GM12878 (cell line): ENCODE results near the gene TTC17. TPM values are rescaled to one million over a fixed set of nuclear protein-coding genes. Genes with fewer than 3 reads are reported as not detected.

Experiments
- BHLHE40 ChIP-seq, 2 experiments: fragments of 450-650 bp in 1 of 2; IDR thresholded peaks; 2 replicates each; pipeline ENCODE4 v1.6.1; 2011 to 2017; ENCODE audit warnings: low read depth in 2 of 2, borderline replicate concordance in 1 of 2, improper control_type of control experiment in 1 of 2, low read length in 1 of 2, mild to moderate bottlenecking in 1 of 2
- CHD2 ChIP-seq: IDR thresholded peaks from 2 replicates; pipeline ENCODE4 v1.6.1; 2011; ENCODE audit warnings: low read depth, low read length, improper control_type of control experiment, borderline replicate concordance
- EP300 ChIP-seq, 2 experiments: fragments of 150-350 bp in 1 of 2; IDR thresholded peaks; 2 replicates each; pipeline ENCODE4 v1.6.1; 2011 to 2012; ENCODE audit warnings: low read depth in 2 of 2, low read length in 2 of 2, borderline replicate concordance in 1 of 2, improper control_type of control experiment in 1 of 2, inconsistent platforms in 1 of 2; ENCODE audit not compliant: control insufficient read depth in 1 of 2
- FOXM1 ChIP-seq: IDR thresholded peaks from 2 replicates; pipeline ENCODE4 v1.6.1; 2012; ENCODE audit warnings: low read depth, mild to moderate bottlenecking, inconsistent platforms, low read length, moderate library complexity
- HCFC1 ChIP-seq: fragments of 150-350 bp; IDR thresholded peaks from 2 replicates; pipeline ENCODE4 v1.6.1; 2014; ENCODE audit warnings: low read length
- HDGF ChIP-seq: fragments of 450-650 bp; IDR thresholded peaks from 2 replicates; pipeline ENCODE4 v1.6.1; 2016; ENCODE audit warnings: antibody characterized with exemption
- KAT2A ChIP-seq: conservative IDR thresholded peaks from 2 replicates; pipeline ENCODE4 v1.6.1; 2011; ENCODE audit warnings: low read depth, low read length; ENCODE audit not compliant: control insufficient read depth
- MTA2 ChIP-seq: fragments of 450-650 bp; IDR thresholded peaks from 2 replicates; pipeline ENCODE4 v1.6.1; 2016; ENCODE audit warnings: low read depth, mild to moderate bottlenecking, moderate library complexity
- NFXL1 ChIP-seq: fragments of 450-650 bp; IDR thresholded peaks from 2 replicates; pipeline ENCODE4 v1.6.1; 2017; ENCODE audit warnings: antibody characterized with exemption, mild to moderate bottlenecking, borderline replicate concordance
- NR2C2 ChIP-seq: IDR thresholded peaks from 2 replicates; pipeline ENCODE4 v1.6.1; 2011; ENCODE audit warnings: borderline replicate concordance, low read depth; ENCODE audit not compliant: control insufficient read depth, insufficient read length
- RELA ChIP-seq: fragments of 450-650 bp; IDR thresholded peaks from 2 replicates; pipeline ENCODE4 v1.8.0; 2014; ENCODE audit warnings: borderline replicate concordance; ENCODE audit not compliant: partially characterized antibody
- STAT3 ChIP-seq: IDR thresholded peaks from 2 replicates; pipeline ENCODE4 v1.6.1; 2011; ENCODE audit warnings: low read depth, low read length, improper control_type of control experiment
- TBL1XR1 ChIP-seq: IDR thresholded peaks from 2 replicates; pipeline ENCODE4 v1.6.1; 2012; ENCODE audit warnings: low read depth, low read length, improper control_type of control experiment
- polyA plus RNA-seq, 11 experiments: library from polyadenylated mRNA; depleted of rRNA in 4 of 11; unstranded in 6 of 11; stranded (reverse) in 5 of 11; fragments of >200 nt; fragmentation: Nextera tagmentation in 4 of 11; fragmentation: Illumina TruSeq in 1 of 11; extraction: Ambion mirVana in 4 of 11; extraction: Trizol in 1 of 11; gene quantifications; 1 replicate in 1 of 11; 2 replicates in 10 of 11; pipeline versions ENCODE4 v1.2.1 to v1.2.3, GENCODE V29; 2011 to 2016; ENCODE audit warnings: inconsistent platforms in 2 of 11, missing spikeins in 2 of 11, low read depth in 1 of 11
- total RNA-seq, 4 experiments: library from RNA; depleted of rRNA in 3 of 4; stranded (reverse); fragments of >200 nt in 3 of 4; fragmentation: Illumina TruSeq in 1 of 4; extraction: Trizol in 1 of 4; gene quantifications; 2 replicates each; pipeline versions ENCODE4 v1.2.1 to v1.2.3, GENCODE V29; 2013 to 2021
- TF ChIP-seq, protein P1 (sequence below): fragments of 450-650 bp; IDR thresholded peaks from 2 replicates; pipeline ENCODE4 v1.6.1; 2017; ENCODE audit warnings: borderline replicate concordance
- TF ChIP-seq, protein P2 (sequence below): fragments of 450-650 bp; IDR thresholded peaks from 2 replicates; pipeline ENCODE4 v1.6.1; 2017; ENCODE audit warnings: low read depth, mild to moderate bottlenecking, moderate library complexity
- TF ChIP-seq, protein P3 (sequence below): IDR thresholded peaks from 2 replicates; pipeline ENCODE4 v1.6.1; 2012; ENCODE audit warnings: low read length, inconsistent platforms

TTC17 gene
- total and polyA plus RNA-seq, 10 of the 15 experiments (the other 5 are each of a cell fraction or from before 2014, with no cell fraction given): 15.9 to 116 (median 41.5) TPM

DNA sequence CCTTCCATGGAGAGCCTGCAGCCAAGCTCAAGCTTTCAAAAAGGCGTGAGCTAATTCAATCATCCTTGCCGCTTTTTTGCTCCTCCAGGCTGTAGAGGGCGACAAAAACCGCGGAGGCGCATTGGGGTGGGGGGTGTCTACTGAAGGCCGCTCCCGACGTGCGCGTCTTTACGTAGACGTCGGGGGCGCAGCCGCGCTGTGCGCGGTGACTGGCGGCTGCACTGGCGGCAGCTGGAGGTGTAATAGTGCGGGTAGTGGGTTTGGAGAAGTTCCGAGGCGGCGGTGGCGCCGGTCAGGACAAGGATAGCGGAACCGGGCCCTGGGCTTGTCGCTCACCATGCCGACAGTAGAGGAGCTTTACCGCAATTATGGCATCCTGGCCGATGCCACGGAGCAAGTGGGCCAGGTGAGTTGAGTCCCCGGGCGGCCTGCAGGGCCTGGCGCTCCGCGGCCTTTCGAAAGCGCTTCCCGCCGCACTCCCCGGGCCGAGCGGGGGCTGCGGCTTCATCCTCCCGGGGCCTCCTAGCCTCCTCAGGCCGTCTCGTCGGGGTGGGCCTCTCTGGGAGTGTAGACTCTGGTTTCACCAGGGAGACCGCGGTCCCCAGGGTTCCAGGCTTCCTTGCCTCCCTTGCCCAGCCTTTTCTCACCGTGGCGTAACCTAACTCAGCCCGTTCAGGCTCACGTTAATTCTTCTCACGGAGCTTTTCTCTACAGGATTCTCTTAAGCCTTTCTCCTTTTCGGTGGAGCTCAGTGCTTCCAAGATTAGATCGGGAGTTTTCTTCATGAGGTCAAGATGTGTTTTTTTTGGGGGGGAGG, 46.7 kb upstream of the TTC17 start, which contains the start of gene API5 (continued):
- TF ChIP-seq, protein P1, sequence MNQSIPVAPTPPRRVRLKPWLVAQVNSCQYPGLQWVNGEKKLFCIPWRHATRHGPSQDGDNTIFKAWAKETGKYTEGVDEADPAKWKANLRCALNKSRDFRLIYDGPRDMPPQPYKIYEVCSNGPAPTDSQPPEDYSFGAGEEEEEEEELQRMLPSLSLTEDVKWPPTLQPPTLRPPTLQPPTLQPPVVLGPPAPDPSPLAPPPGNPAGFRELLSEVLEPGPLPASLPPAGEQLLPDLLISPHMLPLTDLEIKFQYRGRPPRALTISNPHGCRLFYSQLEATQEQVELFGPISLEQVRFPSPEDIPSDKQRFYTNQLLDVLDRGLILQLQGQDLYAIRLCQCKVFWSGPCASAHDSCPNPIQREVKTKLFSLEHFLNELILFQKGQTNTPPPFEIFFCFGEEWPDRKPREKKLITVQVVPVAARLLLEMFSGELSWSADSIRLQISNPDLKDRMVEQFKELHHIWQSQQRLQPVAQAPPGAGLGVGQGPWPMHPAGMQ: no peak
- TF ChIP-seq, protein P2, sequence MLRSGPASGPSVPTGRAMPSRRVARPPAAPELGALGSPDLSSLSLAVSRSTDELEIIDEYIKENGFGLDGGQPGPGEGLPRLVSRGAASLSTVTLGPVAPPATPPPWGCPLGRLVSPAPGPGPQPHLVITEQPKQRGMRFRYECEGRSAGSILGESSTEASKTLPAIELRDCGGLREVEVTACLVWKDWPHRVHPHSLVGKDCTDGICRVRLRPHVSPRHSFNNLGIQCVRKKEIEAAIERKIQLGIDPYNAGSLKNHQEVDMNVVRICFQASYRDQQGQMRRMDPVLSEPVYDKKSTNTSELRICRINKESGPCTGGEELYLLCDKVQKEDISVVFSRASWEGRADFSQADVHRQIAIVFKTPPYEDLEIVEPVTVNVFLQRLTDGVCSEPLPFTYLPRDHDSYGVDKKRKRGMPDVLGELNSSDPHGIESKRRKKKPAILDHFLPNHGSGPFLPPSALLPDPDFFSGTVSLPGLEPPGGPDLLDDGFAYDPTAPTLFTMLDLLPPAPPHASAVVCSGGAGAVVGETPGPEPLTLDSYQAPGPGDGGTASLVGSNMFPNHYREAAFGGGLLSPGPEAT: peak; percentile 70; the same call in 1 of the 2 replicates
- TF ChIP-seq KAT2A: no peak
- TF ChIP-seq EP300 (IDR thresholded peaks at IDR 0.05; ENCODE audit: borderline replicate concordance in 1 of 2, control insufficient read depth in 1 of 2, low read depth in 2 of 2, low read length in 2 of 2): 0 out of 4 replicates have a peak, but pooled peaks of 1 of the 2 experiments have one; percentile 32
- no peak for TF ChIP-seq MTA2
- peak; percentile 24; the same call in 1 of the 2 replicates for TF ChIP-seq TBL1XR1
- TF ChIP-seq BHLHE40 (IDR thresholded peaks at IDR 0.05; ENCODE audit: borderline replicate concordance in 1 of 2, low read depth in 2 of 2, low read length in 1 of 2): peak; percentile 27 to 35; a peak in 2 of 4 replicates
- TF ChIP-seq FOXM1: 0 out of 2 replicates have a peak, but pooled peaks have one; percentile 61
- no peak for TF ChIP-seq NR2C2
- peak; percentile 57 for TF ChIP-seq RELA
- no peak for TF ChIP-seq NFXL1
- peak; percentile 77 for TF ChIP-seq HCFC1
- peak; percentile 51; the same call in 1 of the 2 replicates for TF ChIP-seq CHD2
- TF ChIP-seq, protein P3, sequence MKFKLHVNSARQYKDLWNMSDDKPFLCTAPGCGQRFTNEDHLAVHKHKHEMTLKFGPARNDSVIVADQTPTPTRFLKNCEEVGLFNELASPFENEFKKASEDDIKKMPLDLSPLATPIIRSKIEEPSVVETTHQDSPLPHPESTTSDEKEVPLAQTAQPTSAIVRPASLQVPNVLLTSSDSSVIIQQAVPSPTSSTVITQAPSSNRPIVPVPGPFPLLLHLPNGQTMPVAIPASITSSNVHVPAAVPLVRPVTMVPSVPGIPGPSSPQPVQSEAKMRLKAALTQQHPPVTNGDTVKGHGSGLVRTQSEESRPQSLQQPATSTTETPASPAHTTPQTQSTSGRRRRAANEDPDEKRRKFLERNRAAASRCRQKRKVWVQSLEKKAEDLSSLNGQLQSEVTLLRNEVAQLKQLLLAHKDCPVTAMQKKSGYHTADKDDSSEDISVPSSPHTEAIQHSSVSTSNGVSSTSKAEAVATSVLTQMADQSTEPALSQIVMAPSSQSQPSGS: no peak; the same call in 1 of the 2 replicates
- TF ChIP-seq HDGF: no peak; the same call in 1 of the 2 replicates
- TF ChIP-seq STAT3: no peak
- TF ChIP-seq, all 136 proteins: peak for 53
